HepG2 (cell line): ENCODE results near the gene MTCL1. TPM values are rescaled to one million over a fixed set of nuclear protein-coding genes. Genes with fewer than 3 reads are reported as not detected.

ENCODE experiments used
- ATAC-seq: fragments of 200-7000 bp; cut with Tn5 transposase; 3 replicates; pipeline ENCODE4 v1.9.1; 2020; ENCODE audit warnings: mild to moderate bottlenecking, moderate library complexity
- BruUV-seq: library from RNA; stranded (reverse); fragments of 400-500 nt; replicated peaks from 2 replicates; lab custom pipeline; 2021; lab: Mats Ljungman, UMichigan
- CTCF ChIA-PET: fragments of 300-600 bp; formaldehyde crosslinking; extraction: SDS; loops from one replicate; lab custom pipeline; 2021; ENCODE audit warnings: low total read pairs, inconsistent platforms, low intra/inter-chr PET ratio; lab: Yijun Ruan, JAX
- POLR2A ChIA-PET: fragments of 350-600 bp; sonication (Branson Sonifier 250); formaldehyde crosslinking; loops from one replicate; lab custom pipeline; 2020; ENCODE audit warnings: antibody characterized with exemption, inconsistent platforms; lab: Yijun Ruan, JAX
- DNase-seq: peaks from one replicate; pipeline ENCODE4 v3.0.0-alpha.2; 2015; ENCODE audit warnings: low spot score
- FAIRE-seq: peaks from 3 replicates; lab custom pipeline; 2011; peaks lifted over from hg19 to GRCh38; lab: Jason Lieb, UNC
- H2AFZ ChIP-seq: one replicate; pipeline ENCODE4 v1.6.1; 2011; ENCODE audit warnings: low read length, inconsistent platforms
- H3K27ac ChIP-seq: fragments of 300-600 bp; 3 replicates; pipeline ENCODE4 v1.8.0; 2011; ENCODE audit warnings: mixed run types, mild to moderate bottlenecking, mixed read lengths, low read length, inconsistent platforms; ENCODE audit not compliant: insufficient read depth; ENCODE audit errors: extremely low read length
- H3K27me3 ChIP-seq, 2 experiments: fragments of 200-600 bp in 1 of 2; 2 replicates in 1 of 2; 3 replicates in 1 of 2; pipeline versions ENCODE4 v1.6.0 to v1.8.0; 2011; ENCODE audit warnings: low read length in 2 of 2, mild to moderate bottlenecking in 2 of 2, moderate library complexity in 2 of 2, inconsistent platforms in 1 of 2; ENCODE audit not compliant: insufficient read depth in 2 of 2, control insufficient read depth in 1 of 2
- H3K36me3 ChIP-seq, 2 experiments: fragments of 200-600 bp in 1 of 2; replicated peaks in 1 of 2; 2 replicates in 1 of 2; 3 replicates in 1 of 2; pipeline versions ENCODE4 v1.5.1 to v1.8.0; 2011; ENCODE audit warnings: low read length in 2 of 2, inconsistent platforms in 1 of 2; ENCODE audit not compliant: insufficient read depth in 2 of 2, control insufficient read depth in 1 of 2
- H3K4me1 ChIP-seq: 2 replicates; pipeline ENCODE4 v1.5.1; 2012; ENCODE audit warnings: low read length, inconsistent platforms; ENCODE audit not compliant: insufficient read depth
- H3K4me2 ChIP-seq: 2 replicates; pipeline ENCODE4 v1.6.0; 2011; ENCODE audit warnings: low read depth, low read length, inconsistent platforms
- H3K4me3 ChIP-seq, 3 experiments: fragments of 200-600 bp in 1 of 3; sonication (generic), shearing (Covaris generic) in 1 of 3; replicated peaks in 1 of 3; 2 replicates each; pipeline ENCODE4 v1.5.1; 2011 to 2016; ENCODE audit warnings: low read length in 3 of 3, inconsistent platforms in 2 of 3, low read depth in 2 of 3, mild to moderate bottlenecking in 2 of 3, control low read depth in 1 of 3, mixed read lengths in 1 of 3; ENCODE audit not compliant: insufficient read depth in 1 of 3
- H3K79me2 ChIP-seq: one replicate; pipeline ENCODE4 v1.6.1; 2011; ENCODE audit warnings: low read length, inconsistent platforms; ENCODE audit not compliant: insufficient read depth
- H3K9ac ChIP-seq: 2 replicates; pipeline ENCODE4 v1.6.0; 2011; ENCODE audit warnings: mild to moderate bottlenecking, low read depth, low read length, inconsistent platforms; ENCODE audit not compliant: insufficient read depth
- H3K9me3 ChIP-seq: 2 replicates; pipeline ENCODE4 v1.5.1; 2012; ENCODE audit warnings: mild to moderate bottlenecking, low read length
- H4K20me1 ChIP-seq: 2 replicates; pipeline ENCODE4 v1.6.0; 2011; ENCODE audit warnings: inconsistent platforms, mild to moderate bottlenecking, low read length, moderate library complexity; ENCODE audit not compliant: insufficient read depth
- CREBL2 ChIP-seq: sonication (generic); formaldehyde crosslinking; IDR thresholded peaks from 2 replicates; pipeline ENCODE4 v1.8.1; 2023; ENCODE audit warnings: missing genetic modification reagents, mild to moderate bottlenecking, borderline replicate concordance
- CSRNP1 ChIP-seq: sonication (generic); formaldehyde crosslinking; IDR thresholded peaks from 2 replicates; pipeline ENCODE4 v1.8.1; 2023; ENCODE audit warnings: mild to moderate bottlenecking, missing genetic modification reagents
- FOXP4 ChIP-seq: sonication (generic); formaldehyde crosslinking; IDR thresholded peaks from 2 replicates; pipeline ENCODE4 v1.4.0; 2020; ENCODE audit warnings: missing genetic modification reagents
- HNRNPL ChIP-seq: fragments of 200-400 bp; formaldehyde crosslinking; IDR thresholded peaks from 2 replicates; pipeline ENCODE4 v1.6.1; 2017; ENCODE audit warnings: mild to moderate bottlenecking, low read depth, low read length
- IRX3 ChIP-seq: sonication (generic); formaldehyde crosslinking; IDR thresholded peaks from 2 replicates; pipeline ENCODE4 v1.8.1; 2023; ENCODE audit warnings: mild to moderate bottlenecking, low read depth, missing genetic modification reagents, borderline replicate concordance
- PAX8 ChIP-seq: sonication (generic); formaldehyde crosslinking; IDR thresholded peaks from 2 replicates; pipeline ENCODE4 v1.8.0; 2022; ENCODE audit warnings: mild to moderate bottlenecking, missing genetic modification reagents, borderline replicate concordance
- PBX3 ChIP-seq: sonication (generic); formaldehyde crosslinking; IDR thresholded peaks from 2 replicates; pipeline ENCODE4 v1.8.1; 2023; ENCODE audit warnings: missing genetic modification reagents, inconsistent platforms, borderline replicate concordance
- SOX13 ChIP-seq, 3 experiments: fragments of 450-650 bp in 1 of 3; sonication (generic) in 1 of 3; formaldehyde crosslinking in 1 of 3; IDR thresholded peaks in 2 of 3; conservative IDR thresholded peaks in 1 of 3; 2 replicates each; pipeline versions ENCODE4 v1.5.0 to v1.6.1; 2016 to 2020; ENCODE audit warnings: antibody characterized with exemption in 1 of 3, mild to moderate bottlenecking in 1 of 3, missing compliant biosample characterization in 1 of 3, missing genetic modification reagents in 1 of 3, moderate library complexity in 1 of 3
- TSC22D2 ChIP-seq: sonication (generic); formaldehyde crosslinking; IDR thresholded peaks from 2 replicates; pipeline ENCODE4 v1.5.1; 2020; ENCODE audit warnings: missing genetic modification reagents, mild to moderate bottlenecking, borderline replicate concordance
- ZMAT5 ChIP-seq: sonication (generic); formaldehyde crosslinking; IDR thresholded peaks from 2 replicates; pipeline ENCODE4 v1.5.0; 2020; ENCODE audit warnings: mild to moderate bottlenecking, low read depth, missing genetic modification reagents, borderline replicate concordance
- ZNF256 ChIP-seq: sonication (generic); formaldehyde crosslinking; conservative IDR thresholded peaks from 2 replicates; pipeline ENCODE4 v1.4.0; 2020; ENCODE audit warnings: missing genetic modification reagents
- ZNF34 ChIP-seq: sonication (generic); formaldehyde crosslinking; IDR thresholded peaks from 2 replicates; pipeline ENCODE4 v1.4.0; 2020; ENCODE audit warnings: mild to moderate bottlenecking, missing genetic modification reagents, borderline replicate concordance
- ZNF580 ChIP-seq: IDR thresholded peaks from 2 replicates; pipeline ENCODE4 v1.6.1; 2016; ENCODE audit warnings: low read depth, borderline replicate concordance
- ZNF713 ChIP-seq: sonication (generic); formaldehyde crosslinking; IDR thresholded peaks from 2 replicates; pipeline ENCODE4 v1.4.0; 2020; ENCODE audit warnings: mild to moderate bottlenecking, missing genetic modification reagents
- ZSCAN29 ChIP-seq: sonication (generic); formaldehyde crosslinking; conservative IDR thresholded peaks from 2 replicates; pipeline ENCODE4 v1.4.0; 2020; ENCODE audit warnings: mild to moderate bottlenecking, missing genetic modification reagents
- WGBS: methylation state at CpG from one replicate; pipeline ENCODE4 v1.1.6; 2017; ENCODE audit warnings: low lambda C conversion rate; 5-methylcytosine and 5-hydroxymethylcytosine counted together
- in situ Hi-C: cut with HindIII; loops from 2 replicates; pipeline ENCODE4 v1.10.0; 2017; ENCODE audit warnings: low pct_unique_long_range_greater_than_20kb; ENCODE audit not compliant: extremely low pct_ligation_motif_present
- intact Hi-C: fragments of 100-400 bp; cut with micrococcal nuclease; formaldehyde crosslinking; loops from one replicate; pipeline ENCODE4 v1.10.0; 2022; ENCODE audit not compliant: unreplicated experiment
- polyA plus RNA-seq, 8 experiments: library from polyadenylated mRNA; depleted of rRNA in 3 of 8; stranded (reverse) in 7 of 8; unstranded in 1 of 8; fragments of >200 nt; fragmentation: Illumina TruSeq in 4 of 8; extraction: Trizol in 4 of 8; gene quantifications; 2 replicates each; pipeline versions ENCODE4 v1.2.1 to v1.2.3, GENCODE V29; 2011 to 2016; ENCODE audit warnings: low read depth in 4 of 8, missing spikeins in 1 of 8, mixed read lengths in 1 of 8; ENCODE audit not compliant: insufficient read depth in 1 of 8
- total RNA-seq, 5 experiments: library from RNA; depleted of rRNA; stranded (reverse); fragments of >200 nt; fragmentation: Illumina TruSeq; extraction: Trizol; gene quantifications; 2 replicates each; pipeline ENCODE4 v1.2.3, GENCODE V29; 2016; ENCODE audit warnings: low read depth in 1 of 5

Gene MTCL1
- total and polyA plus RNA-seq, 2 of the 13 experiments (the other 11 are each of a cell fraction or from before 2014, with no cell fraction given) = 3.1 to 3.2 TPM

GRCh38 chr18:8795586-8796325 lies 90.4 kb downstream of the MTCL1 start:
- no peak overlapping the region for H3K9ac ChIP-seq
- no peak for ATAC-seq
- TF ChIP-seq ZNF713 (no peak), ZNF34 (CRISPR knock-in tag) (no peak), HNRNPL (no peak), ZMAT5 (CRISPR knock-in tag) (no peak), FOXP4 (CRISPR knock-in tag) (no peak), CREBL2 (CRISPR knock-in tag) (no peak), PAX8 (CRISPR knock-in tag) (no peak), TSC22D2 (CRISPR knock-in tag) (no peak), PBX3 (no peak), CSRNP1 (CRISPR knock-in tag) (no peak), ZSCAN29 (CRISPR knock-in tag) (no peak), SOX13 (IDR thresholded peaks at IDR 0.05) (no peak), SOX13 (CRISPR knock-in tag; conservative IDR thresholded peaks at IDR 0.05 in 1 of 2, IDR thresholded peaks at IDR 0.05 in 1 of 2) (no peak), ZNF580 (CRISPR knock-in tag) (no peak), ZNF256 (CRISPR knock-in tag) (no peak), IRX3 (CRISPR knock-in tag) (no peak)

More at GRCh38 chr18:8795586-8796325, 90.4 kb downstream of the MTCL1 start:
- H3K27ac ChIP-seq = no peak overlapping the region
- ChIA-PET POLR2A (no interaction called here), CTCF (no interaction called here)
- BruUV-seq = no TSS peak
- no peaks in the 10 kb centered on the region for H4K20me1 ChIP-seq
- intact Hi-C loops = loop anchor here (10.0 kb wide), 1 partner anchor 91 kb away; the partner anchor contains the start of gene MTCL1
- no peaks in the 10 kb centered on the region for H3K27me3 ChIP-seq
- H3K36me3 ChIP-seq = peaks cover 0 to 1% of the 10 kb centered on the region in 2 experiments; a peak in 1 of 5 replicates
- peaks cover 69% of the 10 kb centered on the region for H3K4me1 ChIP-seq
- H3K9me3 ChIP-seq = no peaks in the 10 kb centered on the region
- H3K4me3 ChIP-seq = no peak overlapping the region
- no peak overlapping the region for H3K4me2 ChIP-seq
- DNase-seq (no peak), FAIRE-seq (no peak)
- no peaks in the 10 kb centered on the region for H3K79me2 ChIP-seq
- 90% methylated on average over 10 of the region's 10 CpGs for WGBS
- no peak overlapping the region for H2AFZ ChIP-seq
- in situ Hi-C loops = no loop called here
